Choroid plexus epithelial cell (primary cell): ENCODE measurements around the gene AOAH.
A peak's percentile ranks its signal among the peaks of the same experiment; 100 is the strongest.

Experiments used
- DNase-seq: peaks from one replicate; pipeline ENCODE4 v3.0.0-alpha.2; 2010; ENCODE audit warnings: low read depth
- H3K4me3 ChIP-seq: 2 replicates; pipeline ENCODE4 v1.5.1; 2011; ENCODE audit warnings: low read depth, mild to moderate bottlenecking, control low read depth, low read length, moderate library complexity
- CTCF ChIP-seq: conservative IDR thresholded peaks from 2 replicates; pipeline ENCODE4 v1.5.1; 2011; ENCODE audit warnings: low read depth, mild to moderate bottlenecking, control low read depth, inconsistent platforms, low read length, moderate library complexity

The AOAH gene

GRCh38 chr7:36600869-36601530, 123.3 kb downstream of the AOAH start:
- peak; percentile 72 for DNase-seq
- H3K4me3 ChIP-seq, result no peak overlapping the region
- no peak for TF ChIP-seq CTCF

GRCh38 chr7:36600314-36600682, 124.0 kb downstream of the AOAH start:
- TF ChIP-seq CTCF, result no peak
- no peak overlapping the region for H3K4me3 ChIP-seq
- DNase-seq, result no peak

- DNase-seq, result no peak
- H3K4me3 ChIP-seq, result no peak overlapping the region
- no peak for TF ChIP-seq CTCF
Observed at GRCh38 chr7:36599645-36600313, 124.5 kb downstream of the AOAH start.

GRCh38 chr7:36598054-36598674, 126.1 kb downstream of the AOAH start:
- H3K4me3 ChIP-seq, result no peak overlapping the region
- DNase-seq, result peak; percentile 28

GRCh38 chr7:36597090-36597773, 127.1 kb downstream of the AOAH start:
- H3K4me3 ChIP-seq, result no peak overlapping the region
- no peak for TF ChIP-seq CTCF
- peak; percentile 5 for DNase-seq

More at GRCh38 chr7:36598054-36598674, 126.1 kb downstream of the AOAH start:
- TF ChIP-seq CTCF, result no peak

GRCh38 chr7:36594445-36594844, 129.8 kb downstream of the AOAH start:
- DNase-seq, result no peak
- TF ChIP-seq CTCF, result no peak
- H3K4me3 ChIP-seq, result no peak overlapping the region
